GM18867 (cell line): ENCODE measurements around the gene HSPA12B.
A peak's percentile ranks its signal among the peaks of the same experiment; 100 is the strongest.

Experiments
- ATAC-seq: cut with Tn5 transposase; IDR thresholded peaks from one replicate; pipeline ENCODE4 v1.9.1; 2021; ENCODE audit warnings: mild to moderate bottlenecking, moderate library complexity; ENCODE audit not compliant: unreplicated experiment

Gene HSPA12B

DNA sequence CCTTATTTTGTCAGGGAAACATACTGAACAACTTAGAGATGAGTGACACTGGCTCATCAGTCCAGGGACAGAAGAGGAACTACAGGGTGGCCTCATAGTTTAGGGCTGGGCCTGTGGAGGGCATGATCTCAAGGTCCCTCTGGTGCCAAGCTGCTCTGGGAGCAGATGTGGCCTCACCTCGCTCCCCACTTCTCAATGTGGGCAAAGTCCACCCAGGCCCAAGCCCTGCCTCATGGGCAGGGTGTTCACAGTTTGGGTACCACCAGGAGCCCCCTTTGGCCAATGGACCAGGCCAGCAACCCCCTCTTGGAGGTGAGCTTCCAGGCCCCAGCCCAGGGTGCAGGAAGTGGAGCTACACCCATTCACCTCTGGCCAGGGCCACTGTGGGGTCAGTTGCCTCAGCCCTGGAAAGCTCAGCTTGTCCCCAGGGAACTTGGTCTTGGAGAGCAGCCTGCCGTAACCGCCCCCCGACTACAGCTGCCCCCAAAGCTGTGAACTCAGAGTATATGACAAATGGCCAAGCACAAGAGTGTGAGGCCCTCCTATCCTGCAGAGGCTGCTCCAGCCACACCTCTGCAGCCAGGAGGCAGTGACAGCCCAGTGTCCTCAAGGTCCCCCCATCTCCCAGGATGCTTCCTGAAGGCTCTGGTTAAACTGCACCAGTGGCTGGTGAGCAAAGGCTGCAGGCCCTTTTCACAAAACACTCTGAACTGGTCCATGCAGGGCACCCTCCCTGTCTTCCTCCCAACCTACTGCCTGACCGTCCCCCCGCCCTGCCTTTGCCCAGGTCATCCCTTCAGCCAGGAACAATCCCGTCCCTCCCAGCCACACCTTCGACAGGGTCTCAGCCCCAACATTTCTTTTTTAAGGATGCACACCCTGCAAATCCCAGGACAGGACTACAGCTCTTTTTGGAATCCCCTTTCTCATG is 31.5 kb downstream of the HSPA12B start:
- ATAC-seq: no peak

- no peak for ATAC-seq
Measured at GRCh38 chr20:3764659-3765058, 32.2 kb downstream of the HSPA12B start.

GRCh38 chr20:3765171-3765882 is 32.8 kb downstream of the HSPA12B start:
- no peak for ATAC-seq

- no peak for ATAC-seq
Measured at GRCh38 chr20:3766422-3767109, 34.1 kb downstream of the HSPA12B start.

GRCh38 chr20:3767110-3767426 is 34.6 kb downstream of the HSPA12B start:
- no peak for ATAC-seq

- ATAC-seq: peak; percentile 92
Measured at GRCh38 chr20:3767427-3768341, 35.2 kb downstream of the HSPA12B start, which contains the start of gene ADISSP. TSS of gene ADISSP (minus strand) at chr20:3767753. CDS start at chr20:3760100, 7,653 bp downstream.

DNA sequence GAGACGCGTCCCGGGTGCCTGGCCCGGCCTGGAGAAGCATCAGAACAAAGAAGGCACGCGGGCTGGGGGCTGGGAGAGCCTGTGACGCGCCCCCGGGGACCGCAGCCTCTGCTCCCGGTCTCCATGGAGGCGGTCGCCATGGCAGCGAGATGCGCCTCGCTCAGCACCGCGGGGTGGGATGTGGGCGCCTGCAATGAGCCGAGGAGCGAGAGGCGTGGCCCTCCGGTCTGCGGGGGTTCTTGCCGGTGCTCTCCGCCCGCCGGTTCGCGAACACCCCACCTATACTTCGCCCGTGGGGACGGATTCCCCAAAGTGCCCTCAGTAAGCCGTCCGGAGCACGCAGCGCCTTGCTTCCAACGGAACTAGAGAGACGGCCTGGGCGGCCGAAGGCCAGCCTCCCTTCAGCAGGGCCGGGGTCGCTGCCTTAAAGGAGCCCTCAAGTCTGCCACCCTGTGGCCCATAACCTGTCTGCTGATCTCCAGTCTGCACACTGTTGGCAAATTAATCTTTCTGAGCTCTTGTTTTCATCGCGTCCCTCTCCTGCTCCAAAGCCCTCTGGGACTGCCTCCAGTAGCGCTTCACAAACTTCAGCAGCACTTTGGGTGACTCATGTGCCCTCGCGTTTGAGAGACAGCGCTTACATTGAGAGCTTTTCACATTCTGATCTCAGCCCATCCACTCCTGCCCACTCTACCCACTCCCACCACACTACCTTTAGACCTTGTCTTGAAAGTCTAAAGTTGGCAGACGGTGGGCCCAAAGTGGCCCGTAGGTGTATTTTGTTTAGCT is 36.1 kb downstream of the HSPA12B start:
- peak; percentile 34 for ATAC-seq

GRCh38 chr20:3771552-3772058 is 39.1 kb downstream of the HSPA12B start:
- ATAC-seq: no peak

- no peak for ATAC-seq
Measured at GRCh38 chr20:3775457-3776108, 43.1 kb downstream of the HSPA12B start.

- ATAC-seq: peak; percentile 25
Measured at GRCh38 chr20:3777381-3777715, 44.9 kb downstream of the HSPA12B start.

GRCh38 chr20:3777716-3778629 is 45.5 kb downstream of the HSPA12B start:
- peak; percentile 50 for ATAC-seq

GRCh38 chr20:3778976-3779375 is 46.5 kb downstream of the HSPA12B start:
- no peak for ATAC-seq

DNA sequence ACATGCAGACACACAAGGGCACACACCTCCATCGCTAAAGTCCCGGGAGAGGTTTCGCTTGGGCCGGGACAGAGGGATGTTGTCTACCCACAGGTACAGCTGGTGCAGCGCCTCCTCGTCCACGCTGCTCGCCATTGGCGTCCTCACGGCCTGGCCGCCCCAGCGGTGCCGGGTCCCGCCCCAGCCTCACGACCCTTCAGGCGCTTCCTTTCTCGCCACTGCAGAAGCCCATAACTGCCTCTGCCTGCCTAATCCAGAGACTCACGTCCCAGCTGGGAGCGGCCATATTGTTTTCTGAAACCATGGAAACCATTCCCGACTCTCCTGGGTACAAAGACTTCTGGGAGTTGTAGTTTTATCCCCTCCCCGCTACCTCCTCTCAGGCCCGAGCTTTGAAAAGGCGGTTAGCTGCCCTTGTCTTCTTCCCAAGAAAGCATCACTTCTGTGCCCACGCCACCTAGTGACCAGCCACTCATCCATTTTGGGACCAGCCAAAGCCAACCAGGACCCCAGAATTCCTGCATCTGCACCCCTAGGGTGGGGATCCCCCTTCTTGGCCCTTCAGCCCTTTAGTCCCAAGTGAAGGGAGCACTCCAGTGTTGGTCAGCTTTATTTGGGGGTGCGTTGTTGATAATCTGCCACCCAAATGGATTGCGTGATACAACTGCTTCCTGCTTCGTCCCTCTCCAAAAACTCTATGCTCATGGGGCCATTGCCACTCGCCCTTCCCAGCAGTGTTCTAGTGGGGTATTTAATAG is 48.8 kb downstream of the HSPA12B start, which contains the start of gene SPEF1:
Gene SPEF1 (minus strand): TSS at position 296 of the 758 bp plus-strand sequence. CDS start 161 bp downstream, at position 135.
- ATAC-seq: peak; percentile 58

DNA sequence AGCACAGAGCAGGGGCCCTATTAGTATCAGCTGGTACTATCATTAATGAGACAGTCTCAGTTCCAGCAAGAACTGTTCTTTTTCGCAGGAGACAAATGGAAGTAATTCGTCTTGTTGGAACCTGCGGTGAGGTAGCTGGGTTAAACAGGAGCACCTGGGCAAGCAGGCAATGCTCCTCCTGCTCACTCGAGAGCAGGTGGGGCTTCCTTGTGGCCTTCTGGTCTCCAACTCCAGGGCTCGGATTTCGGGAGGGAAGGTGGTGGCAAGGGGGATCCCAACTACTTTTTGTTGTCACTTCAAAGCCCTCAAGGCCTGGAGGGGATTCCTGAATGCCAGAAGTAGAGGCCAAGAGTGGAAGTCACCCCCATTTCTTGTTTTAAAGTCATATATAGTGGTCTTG is 50.1 kb downstream of the HSPA12B start:
- no peak for ATAC-seq

DNA sequence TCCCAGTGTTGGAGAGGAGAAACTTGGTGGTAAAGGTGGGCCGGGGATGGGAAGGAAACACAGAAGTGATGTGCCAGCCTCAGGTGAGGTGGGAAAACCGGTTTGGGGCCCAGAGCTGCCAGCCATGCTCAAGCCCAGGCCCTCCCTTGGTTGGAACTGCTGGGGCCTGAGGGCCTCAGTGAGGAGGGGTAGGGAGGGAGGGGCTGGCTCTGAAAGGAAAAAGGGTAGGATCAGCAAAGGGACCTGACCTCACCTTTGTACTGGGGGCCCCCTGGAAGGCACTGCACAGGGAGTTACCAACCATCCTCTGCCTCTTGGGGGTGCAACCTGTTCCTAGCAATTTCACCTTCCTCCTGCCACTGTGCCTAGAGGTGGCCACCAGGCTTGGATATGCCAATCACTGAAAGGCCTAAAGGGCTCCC is 50.6 kb downstream of the HSPA12B start:
- no peak for ATAC-seq

- ATAC-seq: no peak
Measured at GRCh38 chr20:3783511-3784195, 51.2 kb downstream of the HSPA12B start.
